SK-N-MC (cell line): Measurements from ENCODE around the gene CHN2.

ENCODE experiments used
- EZH2 ChIP-seq: fragments of 200-600 bp; sonication (generic); IDR thresholded peaks from one replicate; pipeline ENCODE4 v1.6.1; 2017; ENCODE audit warnings: antibody characterized with exemption
- FOXP2 ChIP-seq: optimal IDR thresholded peaks from 2 replicates; pipeline ENCODE3; 2011; ENCODE audit warnings: mild to moderate bottlenecking, moderate library complexity; ENCODE audit not compliant: insufficient read depth; ENCODE audit errors: extremely low read length, control extremely low read depth
- POLR2AphosphoS5 ChIP-seq: IDR thresholded peaks from 2 replicates; pipeline ENCODE4 v1.6.1; 2012; ENCODE audit warnings: mild to moderate bottlenecking, low read depth, low read length, borderline replicate concordance

- TF ChIP-seq POLR2AphosphoS5: no peak
- TF ChIP-seq EZH2: no peak
- TF ChIP-seq FOXP2: no peak
Measured at GRCh38 chr7:29335188-29336083, 140.9 kb downstream of the CHN2 start.
